Keratinocyte (primary cell): Measurements from ENCODE around the gene NDUFS7. TPM values are rescaled to one million over a fixed set of nuclear protein-coding genes. Genes with fewer than 3 reads are reported as not detected.

Experiments
- DNase-seq: peaks from one replicate; pipeline ENCODE4 v3.0.0-alpha.2; 2011; ENCODE audit warnings: low read depth, missing footprints, low spot score
- FAIRE-seq: peaks from 2 replicates; lab custom pipeline; 2011; peaks lifted over from hg19 to GRCh38; lab: Jason Lieb, UNC
- H2AFZ ChIP-seq: 2 replicates; pipeline ENCODE4 v1.6.0; 2012; ENCODE audit warnings: low read length, control low read depth, inconsistent platforms; ENCODE audit not compliant: control insufficient read depth
- H3K27ac ChIP-seq: 2 replicates; pipeline ENCODE4 v1.5.1; 2011; ENCODE audit warnings: low read length; ENCODE audit not compliant: control insufficient read depth, insufficient read depth
- H3K27me3 ChIP-seq: 3 replicates; pipeline ENCODE4 v1.6.0; 2011; ENCODE audit warnings: low read length; ENCODE audit not compliant: control insufficient read depth, insufficient read depth; ENCODE audit errors: extremely low read depth
- H3K36me3 ChIP-seq, 2 experiments: 2 replicates in 1 of 2; 3 replicates in 1 of 2; pipeline ENCODE4 v1.5.1; 2011; ENCODE audit warnings: low read length in 2 of 2, mild to moderate bottlenecking in 1 of 2; ENCODE audit not compliant: control insufficient read depth in 2 of 2, insufficient read depth in 2 of 2; ENCODE audit errors: extremely low read depth in 1 of 2
- H3K4me1 ChIP-seq: 3 replicates; pipeline ENCODE4 v1.5.1; 2011; ENCODE audit warnings: low read length; ENCODE audit not compliant: control insufficient read depth, insufficient read depth; ENCODE audit errors: extremely low read depth
- H3K4me2 ChIP-seq: 3 replicates; pipeline ENCODE4 v1.6.0; 2011; ENCODE audit warnings: low read depth, low read length; ENCODE audit not compliant: control insufficient read depth, insufficient read depth; ENCODE audit errors: extremely low read depth
- H3K4me3 ChIP-seq, 3 experiments: fragments of 200-600 bp in 1 of 3; sonication (generic) in 1 of 3; 2 replicates in 2 of 3; 3 replicates in 1 of 3; pipeline ENCODE4 v1.5.1; 2011 to 2016; ENCODE audit warnings: low read length in 3 of 3, mild to moderate bottlenecking in 3 of 3, control low read depth in 2 of 3, inconsistent platforms in 1 of 3, low read depth in 1 of 3, mixed read lengths in 1 of 3, mixed run types in 1 of 3, moderate library complexity in 1 of 3; ENCODE audit not compliant: control insufficient read depth in 2 of 3, insufficient read depth in 2 of 3; ENCODE audit errors: extremely low read depth in 1 of 3
- H3K79me2 ChIP-seq: 2 replicates; pipeline ENCODE4 v1.6.0; 2012; ENCODE audit warnings: low read length; ENCODE audit not compliant: control insufficient read depth, insufficient read depth
- H3K9ac ChIP-seq: 3 replicates; pipeline ENCODE4 v1.6.0; 2011; ENCODE audit warnings: low read length; ENCODE audit not compliant: control insufficient read depth, insufficient read depth; ENCODE audit errors: extremely low read depth
- H3K9me1 ChIP-seq: 3 replicates; pipeline ENCODE4 v1.6.0; 2011; ENCODE audit warnings: low read length; ENCODE audit not compliant: control insufficient read depth, insufficient read depth; ENCODE audit errors: extremely low read depth
- H3K9me3 ChIP-seq: 2 replicates; pipeline ENCODE4 v1.5.1; 2012; ENCODE audit warnings: low read depth, low read length; ENCODE audit not compliant: control insufficient read depth
- H4K20me1 ChIP-seq: 3 replicates; pipeline ENCODE4 v1.6.0; 2011; ENCODE audit warnings: low read length; ENCODE audit not compliant: control insufficient read depth, insufficient read depth; ENCODE audit errors: extremely low read depth
- EZH2 ChIP-seq: IDR thresholded peaks from one replicate; pipeline ENCODE4 v1.6.1; 2012; ENCODE audit warnings: inconsistent platforms, mild to moderate bottlenecking, low read length, moderate library complexity
- dilution Hi-C: fragments of 300-500 bp; cut with MboI; formaldehyde crosslinking; loops from one replicate; pipeline ENCODE4 v1.7.0; 2020; ENCODE audit warnings: low sequenced_read_pairs; ENCODE audit not compliant: extremely low pct_ligation_motif_present
- polyA plus RNA-seq, 5 experiments: library from polyadenylated mRNA; depleted of rRNA in 3 of 5; stranded (reverse) in 3 of 5; stranded (forward) in 1 of 5; unstranded in 1 of 5; fragments of >200 nt; gene quantifications; 1 replicate in 1 of 5; 2 replicates in 3 of 5; 3 replicates in 1 of 5; pipeline versions ENCODE4 v1.2.1 to v1.2.3, GENCODE V29; 2011 to 2012; ENCODE audit warnings: missing spikeins in 2 of 5, low read depth in 1 of 5, low replicate concordance in 1 of 5
- TF ChIP-seq, protein P1 (sequence below), 3 experiments: IDR thresholded peaks in 1 of 3; conservative IDR thresholded peaks in 1 of 3; optimal IDR thresholded peaks in 1 of 3; 2 replicates in 2 of 3; 3 replicates in 1 of 3; pipeline versions ENCODE3 to v1.5.1; 2011; ENCODE audit warnings: low read length in 3 of 3, mild to moderate bottlenecking in 3 of 3, moderate library complexity in 2 of 3, control low read depth in 1 of 3, inconsistent platforms in 1 of 3; ENCODE audit not compliant: insufficient read depth in 2 of 3; ENCODE audit errors: extremely low read depth in 1 of 3

NDUFS7 gene
- polyA plus RNA-seq, 1 donor (not counting 4 experiments of a cell fraction or from before 2014, with no cell fraction given) = 23.2 TPM

DNA sequence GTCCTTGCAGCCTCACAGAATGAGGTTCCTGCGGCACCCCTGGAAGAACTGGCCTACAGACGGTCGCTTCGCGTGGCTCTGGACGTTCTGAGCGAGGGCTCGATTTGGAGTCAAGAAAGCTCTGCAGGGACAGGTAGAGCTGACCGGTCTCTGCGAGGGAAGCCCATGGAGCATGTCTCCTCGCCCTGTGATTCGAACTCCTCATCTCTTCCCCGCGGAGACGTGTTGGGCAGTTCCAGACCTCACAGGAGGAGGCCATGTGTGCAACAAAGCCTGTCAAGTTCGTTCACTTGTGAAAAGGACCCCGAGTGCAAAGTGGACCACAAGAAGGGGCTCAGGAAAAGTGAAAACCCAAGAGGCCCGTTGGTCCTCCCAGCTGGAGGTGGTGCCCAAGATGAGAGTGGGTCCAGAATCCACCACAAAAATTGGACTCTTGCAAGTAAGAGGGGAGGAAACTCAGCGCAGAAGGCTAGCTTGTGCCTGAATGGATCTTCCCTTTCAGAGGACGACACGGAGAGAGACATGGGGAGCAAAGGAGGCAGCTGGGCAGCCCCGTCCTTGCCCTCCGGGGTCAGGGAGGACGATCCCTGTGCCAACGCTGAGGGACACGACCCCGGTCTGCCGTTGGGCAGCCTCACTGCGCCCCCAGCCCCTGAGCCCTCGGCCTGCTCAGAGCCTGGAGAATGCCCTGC lies 23.4 kb upstream of the NDUFS7 start:
- peaks cover 5% of the 10 kb centered on the region for H3K79me2 ChIP-seq
- peak overlapping the region; percentile 69 for H3K4me2 ChIP-seq
- H3K4me3 ChIP-seq = no peak overlapping the region

DNA sequence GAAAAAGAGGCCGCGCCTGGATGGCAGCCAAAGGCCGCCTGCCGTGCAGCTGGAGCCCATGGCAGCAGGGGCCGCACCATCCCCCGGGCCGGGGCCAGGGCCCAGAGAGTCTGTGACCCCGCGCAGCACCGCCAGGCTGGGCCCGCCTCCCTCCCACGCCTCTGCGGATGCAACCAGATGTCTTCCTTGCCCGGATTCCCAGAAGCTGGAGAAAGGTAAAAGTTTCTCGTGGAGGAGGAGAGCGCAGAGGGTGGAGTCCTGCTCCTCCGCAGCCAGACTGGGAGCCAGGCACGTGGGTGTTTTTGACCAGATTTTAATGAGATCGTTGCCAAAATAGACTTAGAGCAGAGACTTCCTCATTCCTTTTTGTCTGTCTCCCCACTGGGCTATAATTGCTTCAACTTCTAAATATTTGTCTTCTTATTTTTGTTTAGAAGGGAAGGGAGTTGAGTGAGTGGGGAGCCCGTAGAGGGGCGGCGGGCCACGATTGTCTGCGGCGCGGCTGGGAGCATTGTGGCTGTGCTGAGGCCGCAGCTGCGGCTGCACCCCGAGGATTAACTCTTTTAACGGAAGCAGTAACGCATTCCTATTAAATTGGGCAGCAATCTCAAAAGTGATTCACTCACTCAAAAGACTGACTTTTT lies 22.8 kb upstream of the NDUFS7 start:
- peaks cover 3% of the 10 kb centered on the region for H3K79me2 ChIP-seq
- peaks cover 27 to 39% of the 10 kb centered on the region in 2 experiments for H3K36me3 ChIP-seq
- peaks cover 23% of the 10 kb centered on the region for H3K4me1 ChIP-seq
- no peaks in the 10 kb centered on the region for H4K20me1 ChIP-seq
- no peaks in the 10 kb centered on the region for H3K27me3 ChIP-seq
- H3K9ac ChIP-seq = peak overlapping the region; percentile 19
- H3K9me1 ChIP-seq = peaks cover 3% of the 10 kb centered on the region
- DNase-seq (no peak), FAIRE-seq (no peak)
- H3K27ac ChIP-seq = no peak overlapping the region
- H3K4me3 ChIP-seq = peak overlapping the region in 1 of 3 experiments; percentile 44
- dilution Hi-C loops = no loop called here
- H3K9me3 ChIP-seq = no peaks in the 10 kb centered on the region
- peak overlapping the region; percentile 69 for H3K4me2 ChIP-seq
- TF ChIP-seq, protein P1, sequence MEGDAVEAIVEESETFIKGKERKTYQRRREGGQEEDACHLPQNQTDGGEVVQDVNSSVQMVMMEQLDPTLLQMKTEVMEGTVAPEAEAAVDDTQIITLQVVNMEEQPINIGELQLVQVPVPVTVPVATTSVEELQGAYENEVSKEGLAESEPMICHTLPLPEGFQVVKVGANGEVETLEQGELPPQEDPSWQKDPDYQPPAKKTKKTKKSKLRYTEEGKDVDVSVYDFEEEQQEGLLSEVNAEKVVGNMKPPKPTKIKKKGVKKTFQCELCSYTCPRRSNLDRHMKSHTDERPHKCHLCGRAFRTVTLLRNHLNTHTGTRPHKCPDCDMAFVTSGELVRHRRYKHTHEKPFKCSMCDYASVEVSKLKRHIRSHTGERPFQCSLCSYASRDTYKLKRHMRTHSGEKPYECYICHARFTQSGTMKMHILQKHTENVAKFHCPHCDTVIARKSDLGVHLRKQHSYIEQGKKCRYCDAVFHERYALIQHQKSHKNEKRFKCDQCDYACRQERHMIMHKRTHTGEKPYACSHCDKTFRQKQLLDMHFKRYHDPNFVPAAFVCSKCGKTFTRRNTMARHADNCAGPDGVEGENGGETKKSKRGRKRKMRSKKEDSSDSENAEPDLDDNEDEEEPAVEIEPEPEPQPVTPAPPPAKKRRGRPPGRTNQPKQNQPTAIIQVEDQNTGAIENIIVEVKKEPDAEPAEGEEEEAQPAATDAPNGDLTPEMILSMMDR (optimal IDR thresholded peaks at IDR 0.05 in 1 of 3, IDR thresholded peaks at IDR 0.05 in 1 of 3, conservative IDR thresholded peaks at IDR 0.05 in 1 of 3; ENCODE audit: extremely low read depth in 1 of 3, insufficient read depth in 2 of 3, low read length in 3 of 3) = no peak
- no peak for TF ChIP-seq EZH2
- H2AFZ ChIP-seq = no peak overlapping the region

More for the DNA sequence above, 23.4 kb upstream of the NDUFS7 start:
- TF ChIP-seq, protein P1 (optimal IDR thresholded peaks at IDR 0.05 in 1 of 3, IDR thresholded peaks at IDR 0.05 in 1 of 3, conservative IDR thresholded peaks at IDR 0.05 in 1 of 3; ENCODE audit: extremely low read depth in 1 of 3, insufficient read depth in 2 of 3, low read length in 3 of 3) = no peak
- TF ChIP-seq EZH2 = no peak
- no peak for FAIRE-seq
- no peaks in the 10 kb centered on the region for H3K9me3 ChIP-seq
- dilution Hi-C loops = no loop called here
- H3K27me3 ChIP-seq = no peaks in the 10 kb centered on the region
- H3K9me1 ChIP-seq = peaks cover 3% of the 10 kb centered on the region
- peaks cover 25% of the 10 kb centered on the region for H3K4me1 ChIP-seq
- H3K27ac ChIP-seq = no peak overlapping the region
- no peak for DNase-seq
- H3K36me3 ChIP-seq = peaks cover 25 to 39% of the 10 kb centered on the region in 2 experiments
- H2AFZ ChIP-seq = no peak overlapping the region
- no peak overlapping the region for H3K9ac ChIP-seq
- H4K20me1 ChIP-seq = no peaks in the 10 kb centered on the region
